Measurements from ENCODE around the gene USP32.

GRCh38 chr17:60148373-60148772, 243.6 kb downstream of the USP32 start:
- no peak for TF ChIP-seq FOXA1 (IDR thresholded peaks at IDR 0.05)
- no peak for TF ChIP-seq CTCF (IDR thresholded peaks at IDR 0.05; ENCODE audit: low read depth, low read length, missing input control)
- TF ChIP-seq REST (IDR thresholded peaks at IDR 0.05), result no peak
- no peak for TF ChIP-seq RAD21 (IDR thresholded peaks at IDR 0.05)
- TF ChIP-seq YY1 (IDR thresholded peaks at IDR 0.05), result no peak
